ENCODE results near the gene LYPD3.

The LYPD3 gene

DNA sequence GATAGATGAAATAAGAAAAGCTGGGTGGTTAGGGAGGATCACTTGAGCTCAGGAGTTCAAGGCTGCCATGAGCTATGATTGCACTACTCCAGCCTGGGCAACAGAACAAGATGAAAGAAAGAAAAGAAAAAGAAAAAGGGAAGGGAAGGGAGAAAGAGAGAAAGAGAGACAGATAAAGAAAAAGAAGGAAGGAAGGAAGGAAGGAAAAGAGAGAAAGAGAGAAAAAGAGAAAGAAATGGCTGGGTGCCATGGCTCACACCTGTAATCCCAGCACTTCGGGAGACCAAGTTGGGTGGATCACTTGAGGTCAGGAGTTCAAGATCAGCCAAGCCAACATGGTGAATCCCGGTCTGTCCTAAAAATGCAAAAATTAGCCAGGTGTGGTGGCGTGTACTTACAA is 29.6 kb downstream of the LYPD3 start:
- no peak overlapping the region for H3K27ac ChIP-seq (ENCODE audit: low read length)
- H3K9ac ChIP-seq (ENCODE audit: low read length in 2 of 2): no peak overlapping the region
- no peaks in the 10 kb centered on the region for H3K36me3 ChIP-seq (ENCODE audit: control insufficient read depth in 2 of 2, insufficient read depth in 2 of 2, low read length in 2 of 2)
- H3K4me1 ChIP-seq (ENCODE audit: control insufficient read depth, insufficient read depth, low read length): no peaks in the 10 kb centered on the region
- peaks cover 0 to 2% of the 10 kb centered on the region in 2 donors for H3K27me3 ChIP-seq (ENCODE audit: control insufficient read depth in 1 of 2, insufficient read depth in 2 of 2, low read length in 2 of 2)
- no peaks in the 10 kb centered on the region for H3K9me3 ChIP-seq (ENCODE audit: control insufficient read depth in 2 of 2, low read length in 2 of 2)
- H3K4me3 ChIP-seq (ENCODE audit: low read length in 2 of 2): no peak overlapping the region

DNA sequence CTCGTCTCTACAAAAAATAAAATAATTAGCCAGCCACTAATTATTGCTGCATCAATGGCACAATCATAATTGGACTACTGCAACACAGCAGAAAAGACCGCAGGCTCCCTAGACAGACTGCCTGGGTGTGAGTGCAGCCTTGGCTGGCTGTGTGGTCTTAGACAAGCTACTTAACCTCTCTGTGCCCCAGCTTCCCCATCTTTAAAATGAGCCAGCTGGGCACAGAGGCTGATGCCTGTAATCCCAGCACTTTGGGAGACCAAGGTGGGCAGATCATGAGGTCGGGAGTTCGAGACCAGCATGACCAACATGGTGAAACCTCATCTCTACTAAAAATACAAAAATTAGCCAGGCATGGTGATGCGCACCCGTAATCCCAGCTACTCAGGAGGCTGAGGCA is 31.7 kb downstream of the LYPD3 start:
- H3K27me3 ChIP-seq (ENCODE audit: control insufficient read depth in 1 of 2, insufficient read depth in 2 of 2, low read length in 2 of 2): peaks cover 0 to 2% of the 10 kb centered on the region in 2 donors
- no peak overlapping the region for H3K27ac ChIP-seq (ENCODE audit: low read length)
- H3K4me1 ChIP-seq (ENCODE audit: control insufficient read depth, insufficient read depth, low read length): no peaks in the 10 kb centered on the region
- H3K4me3 ChIP-seq (ENCODE audit: low read length in 2 of 2): no peak overlapping the region
- no peaks in the 10 kb centered on the region for H3K36me3 ChIP-seq (ENCODE audit: control insufficient read depth in 2 of 2, insufficient read depth in 2 of 2, low read length in 2 of 2)
- H3K9ac ChIP-seq (ENCODE audit: low read length in 2 of 2): no peak overlapping the region
- no peaks in the 10 kb centered on the region for H3K9me3 ChIP-seq (ENCODE audit: control insufficient read depth in 2 of 2, low read length in 2 of 2)

DNA sequence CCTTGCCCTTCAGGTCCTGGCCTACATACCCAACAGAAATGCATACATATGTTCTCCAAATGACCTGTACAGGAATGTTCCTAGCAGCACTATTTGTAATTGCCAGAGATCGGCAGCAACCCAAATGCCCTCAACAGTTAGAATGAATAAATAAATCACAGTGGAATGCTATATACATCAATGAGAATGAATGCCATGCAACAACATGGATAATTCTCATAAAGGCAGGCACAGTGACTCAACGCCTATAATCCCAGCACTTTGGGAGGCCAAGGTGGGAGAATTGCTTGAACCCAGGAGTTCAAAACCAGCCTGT is 32.1 kb downstream of the LYPD3 start:
- Histone ChIP-seq H3K27me3 (ENCODE audit: control insufficient read depth in 1 of 2, insufficient read depth in 2 of 2, low read length in 2 of 2) (peaks cover 0 to under 1% of the 10 kb centered on the region in 2 donors), H3K36me3 (ENCODE audit: control insufficient read depth in 2 of 2, insufficient read depth in 2 of 2, low read length in 2 of 2) (no peaks in the 10 kb centered on the region), H3K27ac (ENCODE audit: low read length) (no peak overlapping the region), H3K9me3 (ENCODE audit: control insufficient read depth in 2 of 2, low read length in 2 of 2) (no peaks in the 10 kb centered on the region), H3K4me1 (ENCODE audit: control insufficient read depth, insufficient read depth, low read length) (no peaks in the 10 kb centered on the region), H3K4me3 (ENCODE audit: low read length in 2 of 2) (no peak overlapping the region), H3K9ac (ENCODE audit: low read length in 2 of 2) (no peak overlapping the region)

DNA sequence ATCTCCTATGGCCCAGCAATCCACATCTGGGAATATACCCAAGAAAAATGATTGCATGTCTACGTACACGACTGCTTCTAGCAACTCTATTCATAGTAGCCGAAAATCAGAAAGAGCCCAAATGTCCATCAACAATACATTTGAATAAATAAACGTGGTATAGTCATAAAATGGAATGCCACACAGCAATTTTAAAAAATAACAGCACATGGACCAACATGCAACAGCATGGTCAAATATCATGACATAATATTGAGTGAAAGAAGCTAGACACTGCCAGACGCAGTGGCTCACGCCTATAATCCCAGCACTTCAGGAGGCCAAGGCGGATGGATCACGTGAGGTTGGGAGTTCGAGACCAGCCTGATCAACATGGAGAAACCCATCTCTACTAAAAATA is 34.4 kb downstream of the LYPD3 start:
- H3K27me3 ChIP-seq (ENCODE audit: control insufficient read depth in 1 of 2, insufficient read depth in 2 of 2, low read length in 2 of 2): no peaks in the 10 kb centered on the region
- H3K4me3 ChIP-seq (ENCODE audit: low read length in 2 of 2): no peak overlapping the region
- H3K36me3 ChIP-seq (ENCODE audit: control insufficient read depth in 2 of 2, insufficient read depth in 2 of 2, low read length in 2 of 2): no peaks in the 10 kb centered on the region
- no peak overlapping the region for H3K9ac ChIP-seq (ENCODE audit: low read length in 2 of 2)
- no peaks in the 10 kb centered on the region for H3K4me1 ChIP-seq (ENCODE audit: control insufficient read depth, insufficient read depth, low read length)
- H3K9me3 ChIP-seq (ENCODE audit: control insufficient read depth in 2 of 2, low read length in 2 of 2): no peaks in the 10 kb centered on the region
- H3K27ac ChIP-seq (ENCODE audit: low read length): no peak overlapping the region

DNA sequence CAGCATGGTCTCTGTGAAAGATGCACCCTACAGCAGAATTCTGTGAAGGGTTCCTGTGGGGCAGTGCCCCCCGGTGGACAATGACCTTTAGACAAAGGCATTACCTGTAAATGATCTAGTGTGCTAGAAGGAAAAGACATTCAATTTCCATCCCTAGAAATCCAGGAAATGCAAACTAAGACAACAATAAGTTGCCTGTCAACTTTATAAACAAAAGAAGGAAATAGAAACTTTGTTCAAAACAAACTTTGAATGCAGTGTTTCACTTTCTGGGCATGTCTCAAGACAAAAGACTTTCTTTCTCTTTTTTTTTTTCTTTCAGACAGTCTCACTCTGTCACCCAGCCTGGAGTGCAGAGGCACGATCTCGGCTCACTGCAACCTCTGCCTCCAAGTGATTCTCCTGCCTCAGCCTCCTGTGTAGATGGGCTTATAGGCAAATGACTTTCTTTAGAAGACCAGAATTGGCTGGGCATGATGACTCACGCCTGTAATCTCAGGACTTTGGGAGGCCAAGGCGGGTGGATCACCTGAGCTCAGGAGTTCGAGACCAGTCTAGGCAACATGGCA is 35.2 kb downstream of the LYPD3 start:
- Histone ChIP-seq H3K4me3 (ENCODE audit: low read length in 2 of 2) (no peak overlapping the region), H3K4me1 (ENCODE audit: control insufficient read depth, insufficient read depth, low read length) (no peaks in the 10 kb centered on the region), H3K27ac (ENCODE audit: low read length) (no peak overlapping the region), H3K9me3 (ENCODE audit: control insufficient read depth in 2 of 2, low read length in 2 of 2) (no peaks in the 10 kb centered on the region), H3K9ac (ENCODE audit: low read length in 2 of 2) (no peak overlapping the region), H3K36me3 (ENCODE audit: control insufficient read depth in 2 of 2, insufficient read depth in 2 of 2, low read length in 2 of 2) (no peaks in the 10 kb centered on the region), H3K27me3 (ENCODE audit: control insufficient read depth in 1 of 2, insufficient read depth in 2 of 2, low read length in 2 of 2) (no peaks in the 10 kb centered on the region)

DNA sequence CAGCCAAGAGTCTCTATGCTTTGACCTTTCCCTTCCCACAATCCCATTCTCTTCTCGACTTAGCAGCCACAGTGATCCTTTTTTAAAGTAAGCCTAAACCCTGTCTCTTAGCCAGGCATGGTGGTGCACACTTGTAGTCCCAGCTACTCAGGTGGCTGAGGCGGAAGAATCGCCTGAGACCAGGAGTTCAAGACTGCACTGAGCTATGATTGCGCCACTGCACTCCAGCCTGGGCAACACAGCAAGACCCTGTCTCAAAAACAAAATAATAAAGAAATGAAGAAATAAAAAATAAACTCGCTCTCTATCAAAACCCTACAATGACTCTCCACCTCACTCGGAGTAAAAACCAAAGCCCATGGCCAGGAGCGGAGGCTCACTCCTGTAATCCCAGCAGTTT is 36.0 kb downstream of the LYPD3 start:
- Histone ChIP-seq H3K4me3 (ENCODE audit: low read length in 2 of 2) (no peak overlapping the region), H3K27me3 (ENCODE audit: control insufficient read depth in 1 of 2, insufficient read depth in 2 of 2, low read length in 2 of 2) (no peaks in the 10 kb centered on the region), H3K9ac (ENCODE audit: low read length in 2 of 2) (no peak overlapping the region), H3K4me1 (ENCODE audit: control insufficient read depth, insufficient read depth, low read length) (no peaks in the 10 kb centered on the region), H3K9me3 (ENCODE audit: control insufficient read depth in 2 of 2, low read length in 2 of 2) (no peaks in the 10 kb centered on the region), H3K27ac (ENCODE audit: low read length) (no peak overlapping the region), H3K36me3 (ENCODE audit: control insufficient read depth in 2 of 2, insufficient read depth in 2 of 2, low read length in 2 of 2) (no peaks in the 10 kb centered on the region)

DNA sequence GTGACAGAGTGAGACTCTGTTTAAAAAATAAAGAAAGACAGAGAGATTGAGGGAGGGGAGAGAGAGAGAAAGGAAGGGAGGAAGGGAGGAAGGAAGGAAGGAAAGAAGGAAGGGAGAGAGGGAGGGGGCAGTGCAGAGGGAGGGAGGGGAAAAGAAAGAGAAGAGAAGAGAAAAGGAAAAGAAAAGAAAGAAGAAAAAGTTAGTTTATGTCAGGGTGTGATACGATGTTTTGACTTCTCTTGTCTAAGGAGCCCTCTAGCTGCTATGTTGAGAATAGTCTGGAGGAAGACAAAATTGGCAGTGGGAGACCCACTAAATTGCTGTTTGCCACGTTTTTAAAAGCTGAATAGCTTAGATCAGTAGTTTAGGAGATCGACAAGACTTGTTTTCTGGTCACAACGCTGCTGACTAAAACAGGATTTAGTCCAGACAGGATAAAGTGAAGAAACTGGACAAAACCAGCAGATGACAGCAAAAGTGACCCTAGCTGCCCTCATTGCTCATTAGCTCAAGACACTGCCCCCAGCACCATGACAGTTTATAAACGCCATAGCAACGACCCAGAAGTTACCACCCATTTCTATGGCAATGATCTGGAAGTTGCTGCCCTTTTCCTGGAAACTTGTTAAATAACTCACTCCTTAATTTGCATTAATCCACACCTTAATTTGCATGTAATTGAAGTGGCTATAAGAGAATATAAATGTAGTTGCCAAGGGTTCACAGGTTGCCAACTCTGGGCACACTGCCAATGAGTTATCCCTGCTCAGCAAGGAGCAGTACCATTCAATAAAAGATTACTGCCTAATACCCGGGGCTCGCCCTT is 39.6 kb downstream of the LYPD3 start:
- H3K9ac ChIP-seq (ENCODE audit: low read length in 2 of 2): no peak overlapping the region
- H3K36me3 ChIP-seq (ENCODE audit: control insufficient read depth in 2 of 2, insufficient read depth in 2 of 2, low read length in 2 of 2): no peaks in the 10 kb centered on the region
- no peak overlapping the region for H3K27ac ChIP-seq (ENCODE audit: low read length)
- H3K4me3 ChIP-seq (ENCODE audit: low read length in 2 of 2): no peak overlapping the region
- H3K4me1 ChIP-seq (ENCODE audit: control insufficient read depth, insufficient read depth, low read length): no peaks in the 10 kb centered on the region
- H3K27me3 ChIP-seq (ENCODE audit: control insufficient read depth in 1 of 2, insufficient read depth in 2 of 2, low read length in 2 of 2): no peaks in the 10 kb centered on the region
- H3K9me3 ChIP-seq (ENCODE audit: control insufficient read depth in 2 of 2, low read length in 2 of 2): no peaks in the 10 kb centered on the region

DNA sequence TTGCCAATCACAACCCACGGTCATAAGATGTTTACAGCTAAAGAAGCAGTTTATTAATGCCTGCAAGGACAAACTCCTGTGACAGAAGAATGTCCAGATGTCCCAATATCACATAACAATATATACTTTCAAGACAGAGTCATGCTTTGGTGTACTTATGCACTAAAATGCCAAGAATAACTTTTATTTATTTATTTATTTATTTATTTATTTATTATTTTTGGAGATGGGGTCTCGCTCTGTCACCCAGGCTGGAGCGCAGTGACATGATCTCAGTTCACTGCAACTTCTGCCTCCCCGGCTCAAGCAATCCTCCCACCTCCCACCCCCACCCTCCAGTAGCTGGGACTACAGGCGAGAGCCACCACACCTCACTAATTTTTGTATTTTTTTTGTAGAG is 41.6 kb downstream of the LYPD3 start:
- Histone ChIP-seq H3K27ac (ENCODE audit: low read length) (no peak overlapping the region), H3K9me3 (ENCODE audit: control insufficient read depth in 2 of 2, low read length in 2 of 2) (no peaks in the 10 kb centered on the region), H3K4me1 (ENCODE audit: control insufficient read depth, insufficient read depth, low read length) (no peaks in the 10 kb centered on the region), H3K27me3 (ENCODE audit: control insufficient read depth in 1 of 2, insufficient read depth in 2 of 2, low read length in 2 of 2) (no peaks in the 10 kb centered on the region), H3K9ac (ENCODE audit: low read length in 2 of 2) (no peak overlapping the region), H3K36me3 (ENCODE audit: control insufficient read depth in 2 of 2, insufficient read depth in 2 of 2, low read length in 2 of 2) (no peaks in the 10 kb centered on the region), H3K4me3 (ENCODE audit: low read length in 2 of 2) (no peak overlapping the region)

DNA sequence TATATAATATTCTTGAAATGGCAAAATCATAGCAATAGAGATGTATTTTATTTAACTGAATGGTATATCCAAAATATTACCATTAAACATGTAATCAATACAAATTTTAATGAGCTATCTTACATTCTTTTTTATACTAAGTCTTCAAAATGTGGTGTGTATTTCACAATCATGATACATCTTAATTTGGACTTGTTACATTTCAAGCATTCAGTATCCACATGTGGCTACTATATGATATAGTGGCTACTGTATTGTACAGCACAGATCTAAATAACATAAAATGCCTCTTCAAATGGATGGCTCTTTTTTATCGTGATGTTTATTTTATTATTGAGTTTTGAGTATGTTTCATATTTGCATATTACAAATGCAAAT is 42.7 kb downstream of the LYPD3 start:
- Histone ChIP-seq H3K9me3 (ENCODE audit: control insufficient read depth in 2 of 2, low read length in 2 of 2) (no peaks in the 10 kb centered on the region), H3K4me3 (ENCODE audit: low read length in 2 of 2) (no peak overlapping the region), H3K4me1 (ENCODE audit: control insufficient read depth, insufficient read depth, low read length) (no peaks in the 10 kb centered on the region), H3K27ac (ENCODE audit: low read length) (no peak overlapping the region), H3K27me3 (ENCODE audit: control insufficient read depth in 1 of 2, insufficient read depth in 2 of 2, low read length in 2 of 2) (no peaks in the 10 kb centered on the region), H3K9ac (ENCODE audit: low read length in 2 of 2) (no peak overlapping the region), H3K36me3 (ENCODE audit: control insufficient read depth in 2 of 2, insufficient read depth in 2 of 2, low read length in 2 of 2) (no peaks in the 10 kb centered on the region)

DNA sequence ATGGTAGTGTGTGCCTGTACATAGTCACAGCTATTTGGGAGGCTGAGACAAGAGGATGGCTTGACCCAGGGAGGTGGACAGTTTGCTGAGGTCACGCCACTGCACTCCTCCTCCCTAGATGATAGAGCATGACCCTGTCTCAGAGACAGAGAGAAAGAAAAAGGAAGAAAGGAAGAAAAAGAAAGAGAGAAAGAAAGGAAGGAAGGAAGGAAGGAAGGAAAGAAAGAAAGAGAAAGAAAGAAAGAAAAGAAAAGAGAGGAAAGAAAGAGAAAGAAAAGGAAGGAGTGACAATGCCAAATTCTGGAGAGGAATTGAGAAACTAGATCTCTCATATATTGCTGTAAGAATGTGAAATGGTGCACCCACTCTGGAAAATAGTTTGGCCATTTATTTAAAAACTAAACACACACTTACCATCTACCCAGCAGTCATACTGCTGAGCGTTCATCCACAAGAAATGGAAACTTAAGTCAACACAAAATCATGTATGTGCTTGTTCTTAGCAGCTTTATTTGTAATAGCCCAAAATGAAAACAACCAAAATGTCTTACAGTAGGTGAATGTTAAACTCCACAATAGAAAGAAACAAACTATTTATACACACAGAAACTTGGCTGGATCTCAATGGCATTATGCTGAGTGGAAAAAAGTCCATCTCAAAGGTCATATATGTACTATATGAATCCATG is 43.3 kb downstream of the LYPD3 start:
- Histone ChIP-seq H3K36me3 (ENCODE audit: control insufficient read depth in 2 of 2, insufficient read depth in 2 of 2, low read length in 2 of 2) (no peaks in the 10 kb centered on the region), H3K4me1 (ENCODE audit: control insufficient read depth, insufficient read depth, low read length) (no peaks in the 10 kb centered on the region), H3K9ac (ENCODE audit: low read length in 2 of 2) (no peak overlapping the region), H3K4me3 (ENCODE audit: low read length in 2 of 2) (no peak overlapping the region), H3K27me3 (ENCODE audit: control insufficient read depth in 1 of 2, insufficient read depth in 2 of 2, low read length in 2 of 2) (no peaks in the 10 kb centered on the region), H3K27ac (ENCODE audit: low read length) (no peak overlapping the region), H3K9me3 (ENCODE audit: control insufficient read depth in 2 of 2, low read length in 2 of 2) (no peaks in the 10 kb centered on the region)

DNA sequence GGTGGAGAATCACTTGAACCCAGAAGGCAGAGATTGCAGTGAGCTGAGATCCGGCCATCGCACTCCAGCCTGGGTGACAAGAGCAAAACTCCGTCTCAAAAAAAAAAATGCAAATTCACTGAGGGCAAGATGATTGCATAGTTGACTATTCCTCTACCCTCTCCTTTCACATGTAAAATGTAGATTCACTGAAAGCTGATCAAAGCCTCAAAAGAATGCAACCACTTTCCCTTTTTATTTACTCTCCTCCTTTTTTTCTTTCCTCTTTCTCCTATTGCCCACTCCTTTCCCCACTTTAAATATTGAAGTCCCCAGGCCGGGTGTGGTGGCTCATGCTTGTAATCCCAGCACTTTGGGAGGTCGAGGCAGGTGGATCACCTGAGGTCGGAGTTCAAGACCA is 44.5 kb downstream of the LYPD3 start:
- H3K36me3 ChIP-seq (ENCODE audit: control insufficient read depth in 2 of 2, insufficient read depth in 2 of 2, low read length in 2 of 2): no peaks in the 10 kb centered on the region
- no peaks in the 10 kb centered on the region for H3K4me1 ChIP-seq (ENCODE audit: control insufficient read depth, insufficient read depth, low read length)
- H3K27ac ChIP-seq (ENCODE audit: low read length): no peak overlapping the region

More for the DNA sequence above, 44.5 kb downstream of the LYPD3 start:
- H3K4me3 ChIP-seq (ENCODE audit: low read length in 2 of 2): no peak overlapping the region
- no peaks in the 10 kb centered on the region for H3K9me3 ChIP-seq (ENCODE audit: control insufficient read depth in 2 of 2, low read length in 2 of 2)
- H3K9ac ChIP-seq (ENCODE audit: low read length in 2 of 2): no peak overlapping the region
- no peaks in the 10 kb centered on the region for H3K27me3 ChIP-seq (ENCODE audit: control insufficient read depth in 1 of 2, insufficient read depth in 2 of 2, low read length in 2 of 2)
